BE2C (cell line): ENCODE data around the gene CD6. TPM values are rescaled to one million over a fixed set of nuclear protein-coding genes. Genes with fewer than 3 reads are reported as not detected.
A peak's percentile ranks its signal among the peaks of the same experiment; 100 is the strongest.

Source experiments
- DNase-seq: peaks from one replicate; pipeline ENCODE4 v3.0.0-alpha.2; 2020
- H3K27me3 ChIP-seq: fragments of 250-450 bp; sonication (Bioruptor Pico); 2 replicates; pipeline ENCODE4 v1.5.1; 2020; ENCODE audit warnings: mild to moderate bottlenecking
- H3K36me3 ChIP-seq: fragments of 250-450 bp; sonication (Bioruptor Pico); 2 replicates; pipeline ENCODE4 v1.5.1; 2020; ENCODE audit warnings: mild to moderate bottlenecking
- H3K4me1 ChIP-seq: fragments of 250-450 bp; sonication (Bioruptor Pico); 2 replicates; pipeline ENCODE4 v1.5.1; 2020
- H3K4me3 ChIP-seq: 2 replicates; pipeline ENCODE4 v1.5.1; 2011; ENCODE audit warnings: low read depth, low read length
- H3K9me3 ChIP-seq: fragments of 250-450 bp; sonication (Bioruptor Pico); 2 replicates; pipeline ENCODE4 v1.5.1; 2020
- CTCF ChIP-seq: IDR thresholded peaks from 2 replicates; pipeline ENCODE4 v1.5.1; 2012; ENCODE audit warnings: mild to moderate bottlenecking, low read depth, low read length
- polyA plus RNA-seq: library from polyadenylated mRNA; unstranded; fragments of >200 nt; gene quantifications from one replicate; pipeline ENCODE4 v1.2.1, GENCODE V29; 2012; ENCODE audit warnings: low read depth, missing spikeins; ENCODE audit not compliant: insufficient read length, insufficient read depth

The CD6 gene, protein sequence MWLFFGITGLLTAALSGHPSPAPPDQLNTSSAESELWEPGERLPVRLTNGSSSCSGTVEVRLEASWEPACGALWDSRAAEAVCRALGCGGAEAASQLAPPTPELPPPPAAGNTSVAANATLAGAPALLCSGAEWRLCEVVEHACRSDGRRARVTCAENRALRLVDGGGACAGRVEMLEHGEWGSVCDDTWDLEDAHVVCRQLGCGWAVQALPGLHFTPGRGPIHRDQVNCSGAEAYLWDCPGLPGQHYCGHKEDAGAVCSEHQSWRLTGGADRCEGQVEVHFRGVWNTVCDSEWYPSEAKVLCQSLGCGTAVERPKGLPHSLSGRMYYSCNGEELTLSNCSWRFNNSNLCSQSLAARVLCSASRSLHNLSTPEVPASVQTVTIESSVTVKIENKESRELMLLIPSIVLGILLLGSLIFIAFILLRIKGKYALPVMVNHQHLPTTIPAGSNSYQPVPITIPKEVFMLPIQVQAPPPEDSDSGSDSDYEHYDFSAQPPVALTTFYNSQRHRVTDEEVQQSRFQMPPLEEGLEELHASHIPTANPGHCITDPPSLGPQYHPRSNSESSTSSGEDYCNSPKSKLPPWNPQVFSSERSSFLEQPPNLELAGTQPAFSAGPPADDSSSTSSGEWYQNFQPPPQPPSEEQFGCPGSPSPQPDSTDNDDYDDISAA
- not detected for polyA plus RNA-seq

DNA sequence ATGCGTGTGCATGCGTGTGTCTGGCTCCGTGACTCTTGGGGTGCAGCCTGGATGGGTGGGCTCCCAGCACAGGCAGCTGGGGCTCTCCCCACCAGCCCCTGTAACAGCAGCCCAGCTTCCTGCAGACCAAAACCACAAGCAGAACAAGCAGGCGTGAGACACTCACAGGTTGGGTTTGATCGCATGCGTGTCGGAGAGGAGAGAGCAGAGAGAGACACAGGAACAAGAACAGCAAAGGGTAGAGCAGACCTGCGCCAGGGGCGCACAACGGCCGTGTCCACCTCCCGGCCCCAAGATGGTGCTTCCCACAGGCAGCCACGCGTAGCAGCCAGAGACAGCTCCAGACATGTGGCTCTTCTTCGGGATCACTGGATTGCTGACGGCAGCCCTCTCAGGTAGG is at the start of gene CD6:
Gene CD6 (plus strand): TSS at position 161 of the 400 bp plus-strand sequence. CDS start 186 bp downstream, at position 347.
- Histone ChIP-seq H3K4me1 (no peaks in the 10 kb centered on the region), H3K36me3 (no peaks in the 10 kb centered on the region), H3K9me3 (no peaks in the 10 kb centered on the region), H3K4me3 (no peak within 1 kb of the TSS), H3K27me3 (no peaks in the 10 kb centered on the region)
- no peak for TF ChIP-seq CTCF
- no peak for DNase-seq

DNA sequence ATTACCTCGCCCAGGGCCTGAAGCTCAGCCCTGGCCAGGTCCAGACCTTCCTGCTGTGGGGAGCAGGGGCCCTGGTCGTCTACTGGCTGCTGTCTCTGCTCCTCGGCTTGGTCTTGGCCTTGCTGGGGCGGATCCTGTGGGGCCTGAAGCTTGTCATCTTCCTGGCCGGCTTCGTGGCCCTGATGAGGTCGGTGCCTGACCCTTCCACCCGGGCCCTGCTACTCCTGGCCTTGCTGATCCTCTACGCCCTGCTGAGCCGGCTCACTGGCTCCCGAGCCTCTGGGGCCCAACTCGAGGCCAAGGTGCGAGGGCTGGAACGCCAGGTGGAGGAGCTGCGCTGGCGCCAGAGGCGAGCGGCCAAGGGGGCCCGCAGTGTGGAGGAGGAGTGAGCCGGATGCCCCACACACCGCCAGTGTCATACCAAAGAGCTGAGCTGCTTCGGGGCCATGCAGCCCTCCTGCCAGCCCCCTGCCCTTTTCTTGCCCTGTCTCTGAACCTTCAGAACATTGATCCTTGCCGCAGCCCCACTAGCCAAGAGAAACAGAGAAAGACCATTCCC is 49.6 kb upstream of the CD6 start:
- H3K36me3 ChIP-seq: peaks cover 3% of the 10 kb centered on the region; the same call in 1 of the 2 replicates
- TF ChIP-seq CTCF: no peak
- no peaks in the 10 kb centered on the region for H3K27me3 ChIP-seq

GRCh38 chr11:60922906-60923305 is 48.6 kb upstream of the CD6 start:
- peaks cover 3% of the 10 kb centered on the region; the same call in 1 of the 2 replicates for H3K4me1 ChIP-seq
- H3K27me3 ChIP-seq: no peaks in the 10 kb centered on the region
- peaks cover 7% of the 10 kb centered on the region for H3K36me3 ChIP-seq
- H3K4me3 ChIP-seq: no peak overlapping the region
- H3K9me3 ChIP-seq: no peaks in the 10 kb centered on the region
- TF ChIP-seq CTCF: no peak
- DNase-seq: no peak

More for the DNA sequence above, 49.6 kb upstream of the CD6 start:
- DNase-seq: no peak
- H3K4me1 ChIP-seq: peaks cover 3% of the 10 kb centered on the region; the same call in 1 of the 2 replicates
- H3K9me3 ChIP-seq: no peaks in the 10 kb centered on the region
- H3K4me3 ChIP-seq: no peak overlapping the region

- Histone ChIP-seq H3K4me3 (no peak overlapping the region), H3K36me3 (peaks cover 9% of the 10 kb centered on the region), H3K9me3 (no peaks in the 10 kb centered on the region), H3K27me3 (no peaks in the 10 kb centered on the region), H3K4me1 (peaks cover 3% of the 10 kb centered on the region; the same call in 1 of the 2 replicates)
- TF ChIP-seq CTCF: no peak
- DNase-seq: no peak
Measured at GRCh38 chr11:60923326-60923725, 48.2 kb upstream of the CD6 start.

GRCh38 chr11:60923800-60924109 is 47.7 kb upstream of the CD6 start:
- Histone ChIP-seq H3K36me3 (peaks cover 13% of the 10 kb centered on the region), H3K9me3 (no peaks in the 10 kb centered on the region), H3K4me1 (peaks cover 3% of the 10 kb centered on the region; the same call in 1 of the 2 replicates), H3K4me3 (peak overlapping the region; percentile 32), H3K27me3 (no peaks in the 10 kb centered on the region)
- DNase-seq: no peak
- no peak for TF ChIP-seq CTCF
